ENCODE data around the gene C14orf132.

The C14orf132 gene

GRCh38 chr14:96078625-96079016 is 39.5 kb downstream of the C14orf132 start:
- peak; percentile 50 for TF ChIP-seq SPI1 (IDR thresholded peaks at IDR 0.05; ENCODE audit: low read depth, low read length)
- no peak for TF ChIP-seq POLR2A (IDR thresholded peaks at IDR 0.05; ENCODE audit: low read depth, low read length)
- FAIRE-seq, result no peak
- DNase-seq (ENCODE audit: insufficient read length, low spot score), result no peak

GRCh38 chr14:96079066-96079465 is 39.9 kb downstream of the C14orf132 start:
- TF ChIP-seq POU2F2 (IDR thresholded peaks at IDR 0.05; ENCODE audit: low read depth, low read length), result no peak
- TF ChIP-seq POLR2AphosphoS5 (IDR thresholded peaks at IDR 0.05; ENCODE audit: low read depth, low read length), result no peak
- FAIRE-seq, result no peak
- DNase-seq (ENCODE audit: insufficient read length, low spot score), result no peak

GRCh38 chr14:96080571-96080970 is 41.4 kb downstream of the C14orf132 start:
- no peak for TF ChIP-seq POU2F2 (IDR thresholded peaks at IDR 0.05; ENCODE audit: low read depth, low read length)
- no peak for TF ChIP-seq POLR2AphosphoS5 (IDR thresholded peaks at IDR 0.05; ENCODE audit: low read depth, low read length)
- TF ChIP-seq SPI1 (IDR thresholded peaks at IDR 0.05; ENCODE audit: low read depth, low read length), result no peak
- no peak for TF ChIP-seq POLR2A (IDR thresholded peaks at IDR 0.05; ENCODE audit: low read depth, low read length)
- TF ChIP-seq TAF1 (IDR thresholded peaks at IDR 0.05; ENCODE audit: low read depth, low read length), result no peak
- no peak for TF ChIP-seq PAX5 (IDR thresholded peaks at IDR 0.05; ENCODE audit: insufficient read depth, low read length, severe bottlenecking)
- DNase-seq (ENCODE audit: insufficient read length, low spot score), result no peak
- FAIRE-seq, result no peak

GRCh38 chr14:96081224-96081623 is 42.1 kb downstream of the C14orf132 start:
- no peak for FAIRE-seq
- no peak for DNase-seq (ENCODE audit: insufficient read length, low spot score)
- TF ChIP-seq SPI1 (IDR thresholded peaks at IDR 0.05; ENCODE audit: low read depth, low read length), result no peak
- no peak for TF ChIP-seq POLR2A (IDR thresholded peaks at IDR 0.05; ENCODE audit: low read depth, low read length)
- TF ChIP-seq POLR2AphosphoS5 (IDR thresholded peaks at IDR 0.05; ENCODE audit: low read depth, low read length), result no peak
- TF ChIP-seq TAF1 (IDR thresholded peaks at IDR 0.05; ENCODE audit: low read depth, low read length), result no peak
- TF ChIP-seq PAX5 (IDR thresholded peaks at IDR 0.05; ENCODE audit: insufficient read depth, low read length, severe bottlenecking), result no peak
- TF ChIP-seq POU2F2 (IDR thresholded peaks at IDR 0.05; ENCODE audit: low read depth, low read length), result no peak

- FAIRE-seq (no peak), DNase-seq (ENCODE audit: insufficient read length, low spot score) (no peak)
- TF ChIP-seq POU2F2 (IDR thresholded peaks at IDR 0.05; ENCODE audit: low read depth, low read length), result no peak
- no peak for TF ChIP-seq PAX5 (IDR thresholded peaks at IDR 0.05; ENCODE audit: insufficient read depth, low read length, severe bottlenecking)
- TF ChIP-seq SPI1 (IDR thresholded peaks at IDR 0.05; ENCODE audit: low read depth, low read length), result no peak
- TF ChIP-seq POLR2AphosphoS5 (IDR thresholded peaks at IDR 0.05; ENCODE audit: low read depth, low read length), result no peak
These were observed 42.7 kb downstream of the C14orf132 start for GRCh38 chr14:96081767-96082400.

- DNase-seq (ENCODE audit: insufficient read length, low spot score), result no peak
- TF ChIP-seq POU2F2 (IDR thresholded peaks at IDR 0.05; ENCODE audit: low read depth, low read length) (no peak), POLR2AphosphoS5 (IDR thresholded peaks at IDR 0.05; ENCODE audit: low read depth, low read length) (no peak), SPI1 (IDR thresholded peaks at IDR 0.05; ENCODE audit: low read depth, low read length) (no peak), POLR2A (IDR thresholded peaks at IDR 0.05; ENCODE audit: low read depth, low read length) (no peak), PAX5 (IDR thresholded peaks at IDR 0.05; ENCODE audit: insufficient read depth, low read length, severe bottlenecking) (no peak), TAF1 (IDR thresholded peaks at IDR 0.05; ENCODE audit: low read depth, low read length) (no peak)
- no peak for FAIRE-seq
These were observed 43.5 kb downstream of the C14orf132 start for GRCh38 chr14:96082420-96083300.

- DNase-seq (ENCODE audit: insufficient read length, low spot score) (no peak), FAIRE-seq (no peak)
- TF ChIP-seq PAX5 (IDR thresholded peaks at IDR 0.05; ENCODE audit: insufficient read depth, low read length, severe bottlenecking) (no peak), SPI1 (IDR thresholded peaks at IDR 0.05; ENCODE audit: low read depth, low read length) (no peak), POLR2AphosphoS5 (IDR thresholded peaks at IDR 0.05; ENCODE audit: low read depth, low read length) (no peak), POU2F2 (IDR thresholded peaks at IDR 0.05; ENCODE audit: low read depth, low read length) (no peak), POLR2A (IDR thresholded peaks at IDR 0.05; ENCODE audit: low read depth, low read length) (no peak), TAF1 (IDR thresholded peaks at IDR 0.05; ENCODE audit: low read depth, low read length) (no peak)
These were observed 44.6 kb downstream of the C14orf132 start for GRCh38 chr14:96083667-96084320.

- no peak for DNase-seq (ENCODE audit: insufficient read length, low spot score)
- FAIRE-seq, result no peak
- TF ChIP-seq SPI1 (IDR thresholded peaks at IDR 0.05; ENCODE audit: low read depth, low read length) (no peak), PAX5 (IDR thresholded peaks at IDR 0.05; ENCODE audit: insufficient read depth, low read length, severe bottlenecking) (no peak), POLR2AphosphoS5 (IDR thresholded peaks at IDR 0.05; ENCODE audit: low read depth, low read length) (no peak), POLR2A (IDR thresholded peaks at IDR 0.05; ENCODE audit: low read depth, low read length) (no peak), TAF1 (IDR thresholded peaks at IDR 0.05; ENCODE audit: low read depth, low read length) (no peak), POU2F2 (IDR thresholded peaks at IDR 0.05; ENCODE audit: low read depth, low read length) (no peak)
These were observed 45.6 kb downstream of the C14orf132 start for GRCh38 chr14:96084796-96085195.

- FAIRE-seq, result no peak
- DNase-seq (ENCODE audit: insufficient read length, low spot score), result no peak
- TF ChIP-seq PAX5 (IDR thresholded peaks at IDR 0.05; ENCODE audit: insufficient read depth, low read length, severe bottlenecking), result no peak
- no peak for TF ChIP-seq TAF1 (IDR thresholded peaks at IDR 0.05; ENCODE audit: low read depth, low read length)
- TF ChIP-seq POLR2A (IDR thresholded peaks at IDR 0.05; ENCODE audit: low read depth, low read length), result no peak
- TF ChIP-seq POLR2AphosphoS5 (IDR thresholded peaks at IDR 0.05; ENCODE audit: low read depth, low read length), result no peak
- TF ChIP-seq SPI1 (IDR thresholded peaks at IDR 0.05; ENCODE audit: low read depth, low read length), result no peak
- no peak for TF ChIP-seq POU2F2 (IDR thresholded peaks at IDR 0.05; ENCODE audit: low read depth, low read length)
These were observed 46.2 kb downstream of the C14orf132 start for GRCh38 chr14:96085369-96085768.
